Neuronal stem cell (in vitro differentiated cells): Measurements from ENCODE around the gene TMEM132A.

Experiments
- DNase-seq: peaks from one replicate; pipeline ENCODE4 v3.0.0-alpha.2; 2013; ENCODE audit warnings: low spot score
- H2AFZ ChIP-seq: one replicate; pipeline ENCODE4 v1.6.1; 2013; ENCODE audit warnings: mild to moderate bottlenecking, low read length, inconsistent platforms
- H2AK5ac ChIP-seq: 2 replicates; pipeline ENCODE4 v1.6.1; 2013; ENCODE audit warnings: low read depth, mild to moderate bottlenecking, inconsistent platforms, low read length, moderate library complexity, mixed read lengths
- H2BK120ac ChIP-seq: 2 replicates; pipeline ENCODE4 v1.6.1; 2013; ENCODE audit warnings: low read depth, mild to moderate bottlenecking, inconsistent platforms, low read length, moderate library complexity, mixed read lengths
- H2BK12ac ChIP-seq: one replicate; pipeline ENCODE4 v1.6.1; 2013; ENCODE audit warnings: low read length, inconsistent platforms
- H2BK15ac ChIP-seq: 2 replicates; pipeline ENCODE4 v1.6.1; 2013; ENCODE audit warnings: mild to moderate bottlenecking, low read length, inconsistent platforms, mixed read lengths
- H2BK5ac ChIP-seq: one replicate; pipeline ENCODE4 v1.6.1; 2013; ENCODE audit warnings: inconsistent platforms, mild to moderate bottlenecking, low read length, moderate library complexity
- H3K14ac ChIP-seq: one replicate; pipeline ENCODE4 v1.6.1; 2013; ENCODE audit warnings: low read length, inconsistent platforms
- H3K18ac ChIP-seq: 2 replicates; pipeline ENCODE4 v1.6.1; 2013; ENCODE audit warnings: low read length, inconsistent platforms
- H3K23ac ChIP-seq: 2 replicates; pipeline ENCODE4 v1.6.1; 2013; ENCODE audit warnings: low read depth, mild to moderate bottlenecking, mixed read lengths, low read length, inconsistent platforms; ENCODE audit not compliant: poor library complexity
- H3K27ac ChIP-seq: replicated peaks from 3 replicates; pipeline ENCODE4 v1.5.1; 2013; ENCODE audit warnings: low read length, inconsistent platforms
- H3K27me3 ChIP-seq, 3 experiments: 2 replicates each; pipeline ENCODE4 v1.6.1; 2013; ENCODE audit warnings: low read length in 3 of 3, mild to moderate bottlenecking in 2 of 3, inconsistent platforms in 1 of 3, low read depth in 1 of 3, mixed read lengths in 1 of 3, moderate library complexity in 1 of 3; ENCODE audit not compliant: control insufficient read depth in 3 of 3, insufficient read depth in 3 of 3
- H3K36me3 ChIP-seq, 2 donors: replicated peaks in 1 of 2; 2 replicates each; pipeline ENCODE4 v1.6.1; 2013; ENCODE audit warnings: low read length in 2 of 2; ENCODE audit not compliant: control insufficient read depth in 2 of 2, insufficient read depth in 2 of 2
- H3K4ac ChIP-seq: 2 replicates; pipeline ENCODE4 v1.6.1; 2013; ENCODE audit warnings: inconsistent platforms, mild to moderate bottlenecking, low read length, moderate library complexity
- H3K4me1 ChIP-seq, 2 donors: 1 replicate in 1 of 2; 2 replicates in 1 of 2; pipeline ENCODE4 v1.6.1; 2013; ENCODE audit warnings: low read length in 2 of 2, low read depth in 1 of 2; ENCODE audit not compliant: control insufficient read depth in 2 of 2, insufficient read depth in 1 of 2
- H3K4me2 ChIP-seq: one replicate; pipeline ENCODE4 v1.6.1; 2013; ENCODE audit warnings: mild to moderate bottlenecking, low read length, inconsistent platforms; ENCODE audit not compliant: insufficient read depth, poor library complexity, severe bottlenecking
- H3K4me3 ChIP-seq, 2 donors: 2 replicates each; pipeline ENCODE4 v1.5.1; 2013; ENCODE audit warnings: low read length in 2 of 2, mild to moderate bottlenecking in 2 of 2, inconsistent platforms in 1 of 2, moderate library complexity in 1 of 2
- H3K79me1 ChIP-seq: one replicate; pipeline ENCODE4 v1.6.1; 2013; ENCODE audit warnings: low read depth, mild to moderate bottlenecking, inconsistent platforms, low read length, moderate library complexity
- H3K9ac ChIP-seq: one replicate; pipeline ENCODE4 v1.6.1; 2013; ENCODE audit warnings: mild to moderate bottlenecking, low read depth, low read length, inconsistent platforms; ENCODE audit not compliant: poor library complexity
- H3K9me3 ChIP-seq, 2 donors: replicated peaks in 1 of 2; 2 replicates each; pipeline versions ENCODE3 to v1.6.1; 2013; ENCODE audit warnings: low read length in 2 of 2, mild to moderate bottlenecking in 2 of 2, inconsistent platforms in 1 of 2, low read depth in 1 of 2, mixed read lengths in 1 of 2, moderate library complexity in 1 of 2; ENCODE audit not compliant: control insufficient read depth in 2 of 2, insufficient read depth in 1 of 2
- H4K8ac ChIP-seq: one replicate; pipeline ENCODE4 v1.6.1; 2013; ENCODE audit warnings: low read depth, mild to moderate bottlenecking, inconsistent platforms, low read length, moderate library complexity
- H4K91ac ChIP-seq: one replicate; pipeline ENCODE4 v1.6.1; 2013; ENCODE audit warnings: low read length, low read depth, mild to moderate bottlenecking, inconsistent platforms; ENCODE audit not compliant: poor library complexity
- WGBS, 2 donors: extraction: QIAGEN DNeasy Blood & Tissue Kit; methylation state at CpG; one replicate each; pipeline ENCODE4 v1.1.7; 2013; ENCODE audit warnings: missing lambda C conversion rate in 2 of 2, mixed read lengths in 1 of 2; ENCODE audit not compliant: insufficient read length in 2 of 2, insufficient replicate concordance in 1 of 2; ENCODE audit errors: extremely low coverage in 2 of 2; 5-methylcytosine and 5-hydroxymethylcytosine counted together

TMEM132A gene

GRCh38 chr11:60916669-60917206 is 7.5 kb upstream of the TMEM132A start:
- Histone ChIP-seq H3K14ac (no peak overlapping the region), H3K36me3 (peaks cover 22 to 59% of the 10 kb centered on the region in 2 donors), H3K79me1 (peaks cover 9% of the 10 kb centered on the region), H3K27ac (no peak overlapping the region), H2AK5ac (peak overlapping the region; percentile 1), H3K9ac (no peak overlapping the region), H3K23ac (no peak overlapping the region), H2BK120ac (no peak overlapping the region), H3K4me1 (peaks cover 21 to 22% of the 10 kb centered on the region in 2 donors), H2BK5ac (no peak overlapping the region), H2AFZ (no peak overlapping the region), H4K8ac (no peak overlapping the region), H3K27me3 (no peaks in the 10 kb centered on the region), H3K4ac (no peak overlapping the region), H4K91ac (no peak overlapping the region), H2BK12ac (no peak overlapping the region), H3K4me3 (no peak overlapping the region), H3K18ac (no peak overlapping the region), H3K4me2 (no peak overlapping the region), H2BK15ac (no peak overlapping the region), H3K9me3 (no peaks in the 10 kb centered on the region)
- no peak for DNase-seq
- WGBS, 2 donors: no CpG with 5 or more reads among the region's 3 CpGs

- H4K91ac ChIP-seq: no peak overlapping the region
- H3K23ac ChIP-seq: no peak overlapping the region
- no peak overlapping the region for H3K4me3 ChIP-seq
- no peak overlapping the region for H3K27ac ChIP-seq
- peaks cover 19% of the 10 kb centered on the region in 2 donors for H3K4me1 ChIP-seq
- H2BK15ac ChIP-seq: no peak overlapping the region
- no peak overlapping the region for H2BK5ac ChIP-seq
- WGBS, 2 donors: no CpG with 5 or more reads among the region's 1 CpG
- no peak overlapping the region for H3K14ac ChIP-seq
- no peaks in the 10 kb centered on the region for H3K9me3 ChIP-seq
- peaks cover 9% of the 10 kb centered on the region for H3K79me1 ChIP-seq
- no peak overlapping the region for H3K9ac ChIP-seq
- no peak overlapping the region for H2BK120ac ChIP-seq
- H2AK5ac ChIP-seq: no peak overlapping the region
- H3K18ac ChIP-seq: no peak overlapping the region
- H2BK12ac ChIP-seq: no peak overlapping the region
- H2AFZ ChIP-seq: no peak overlapping the region
- peaks cover 25 to 64% of the 10 kb centered on the region in 2 donors for H3K36me3 ChIP-seq
- H3K4ac ChIP-seq: no peak overlapping the region
- no peaks in the 10 kb centered on the region for H3K27me3 ChIP-seq
- no peak overlapping the region for H3K4me2 ChIP-seq
- H4K8ac ChIP-seq: no peak overlapping the region
- no peak for DNase-seq
These were observed 7.0 kb upstream of the TMEM132A start for GRCh38 chr11:60917267-60917666.

GRCh38 chr11:60918251-60918938 is 5.9 kb upstream of the TMEM132A start:
- H3K4me3 ChIP-seq: no peak overlapping the region

GRCh38 chr11:60918939-60919265 is 5.4 kb upstream of the TMEM132A start:
- DNase-seq: no peak
- Histone ChIP-seq H3K23ac (no peak overlapping the region), H3K9ac (no peak overlapping the region), H3K14ac (no peak overlapping the region), H4K8ac (no peak overlapping the region), H2BK120ac (no peak overlapping the region), H3K18ac (no peak overlapping the region), H3K4me2 (no peak overlapping the region), H3K79me1 (peaks cover 9% of the 10 kb centered on the region), H3K4me3 (no peak overlapping the region), H3K27ac (no peak overlapping the region), H2BK15ac (no peak overlapping the region), H3K36me3 (peaks cover 32 to 76% of the 10 kb centered on the region in 2 donors), H3K4me1 (peaks cover 9% of the 10 kb centered on the region in 2 donors), H2BK5ac (no peak overlapping the region), H3K9me3 (no peaks in the 10 kb centered on the region), H2BK12ac (no peak overlapping the region), H2AFZ (no peak overlapping the region), H3K27me3 (no peaks in the 10 kb centered on the region), H3K4ac (no peak overlapping the region), H4K91ac (no peak overlapping the region), H2AK5ac (no peak overlapping the region)
- WGBS, 2 donors: no CpG with 5 or more reads among the region's 2 CpGs

More at GRCh38 chr11:60918251-60918938, 5.9 kb upstream of the TMEM132A start:
- H4K8ac ChIP-seq: no peak overlapping the region
- no peaks in the 10 kb centered on the region for H3K9me3 ChIP-seq
- H3K14ac ChIP-seq: no peak overlapping the region
- H3K4me1 ChIP-seq: peaks cover 8% of the 10 kb centered on the region in 2 donors
- DNase-seq: no peak
- no CpG with 5 or more reads among the region's 4 CpGs for WGBS, 2 donors
- peaks cover 9% of the 10 kb centered on the region for H3K79me1 ChIP-seq
- no peak overlapping the region for H2BK15ac ChIP-seq
- no peak overlapping the region for H3K9ac ChIP-seq
- H2AFZ ChIP-seq: no peak overlapping the region
- no peak overlapping the region for H4K91ac ChIP-seq
- no peak overlapping the region for H2BK5ac ChIP-seq
- no peak overlapping the region for H2BK12ac ChIP-seq
- no peak overlapping the region for H3K18ac ChIP-seq
- no peak overlapping the region for H3K27ac ChIP-seq
- H3K4me2 ChIP-seq: no peak overlapping the region
- H3K4ac ChIP-seq: no peak overlapping the region
- H3K23ac ChIP-seq: no peak overlapping the region
- H2AK5ac ChIP-seq: no peak overlapping the region
- H3K27me3 ChIP-seq: no peaks in the 10 kb centered on the region
- H2BK120ac ChIP-seq: no peak overlapping the region
- peaks cover 32 to 74% of the 10 kb centered on the region in 2 donors for H3K36me3 ChIP-seq
